K562 (cell line): Measurements from ENCODE around the gene OCIAD1. TPM values are rescaled to one million over a fixed set of nuclear protein-coding genes. Genes with fewer than 3 reads are reported as not detected.
A peak's percentile ranks its signal among the peaks of the same experiment; 100 is the strongest.

Experiments
- ATAC-seq: fragments of 200-7000 bp; cut with Tn5 transposase; 3 replicates; pipeline ENCODE4 v1.9.1; 2020; ENCODE audit warnings: moderate library complexity
- BruUV-seq: library from RNA; stranded (reverse); fragments of 400-500 nt; replicated peaks from 2 replicates; lab custom pipeline; 2021; lab: Mats Ljungman, UMichigan
- CTCF ChIA-PET: fragments of 300-600 bp; formaldehyde crosslinking; extraction: SDS; loops from one replicate; lab custom pipeline; 2021; ENCODE audit warnings: low intra/inter-chr PET ratio; lab: Yijun Ruan, JAX
- POLR2A ChIA-PET: fragments of 300-600, 350-650 bp; sonication (Branson Sonifier 250); formaldehyde crosslinking; extraction: SDS; loops from one replicate; lab custom pipeline; 2021; ENCODE audit warnings: antibody characterized with exemption, inconsistent platforms; lab: Yijun Ruan, JAX
- DNase-seq, 4 experiments: peaks; one replicate each; pipeline versions ENCODE4 v3.0.0 to v3.0.0-alpha.2; 2011 to 2018; ENCODE audit warnings: low spot score in 3 of 4, mixed read lengths in 3 of 4; ENCODE audit errors: extremely low read depth in 1 of 4
- FAIRE-seq: peaks from 2 replicates; lab custom pipeline; 2011; peaks lifted over from hg19 to GRCh38; lab: Jason Lieb, UNC
- H2AFZ ChIP-seq: 2 replicates; pipeline ENCODE4 v1.6.0; 2011; ENCODE audit warnings: low read depth, low read length, control low read depth, inconsistent platforms
- H3K27ac ChIP-seq: fragments of 200-600 bp; 3 replicates; pipeline ENCODE4 v1.8.0; 2011; ENCODE audit warnings: low read depth, mild to moderate bottlenecking, control low read depth, inconsistent platforms, low read length, moderate library complexity, mixed read lengths; ENCODE audit errors: extremely low read depth
- H3K27me3 ChIP-seq, 2 experiments: fragments of 300-600 bp in 1 of 2; 2 replicates in 1 of 2; 3 replicates in 1 of 2; pipeline versions ENCODE4 v1.6.0 to v1.8.0; 2011; ENCODE audit warnings: inconsistent platforms in 2 of 2, low read length in 2 of 2, mild to moderate bottlenecking in 1 of 2, mixed read lengths in 1 of 2, moderate library complexity in 1 of 2; ENCODE audit not compliant: control insufficient read depth in 2 of 2, insufficient read depth in 2 of 2
- H3K36me3 ChIP-seq: fragments of 300-600 bp; 3 replicates; pipeline ENCODE4 v1.8.0; 2011; ENCODE audit warnings: mild to moderate bottlenecking, low read length, inconsistent platforms; ENCODE audit not compliant: control insufficient read depth, insufficient read depth
- H3K4me1 ChIP-seq, 2 experiments: fragments of 200-600 bp in 1 of 2; replicated peaks in 1 of 2; 2 replicates in 1 of 2; 3 replicates in 1 of 2; pipeline versions ENCODE4 v1.5.1 to v1.8.0; 2011; ENCODE audit warnings: inconsistent platforms in 2 of 2, low read length in 2 of 2, mild to moderate bottlenecking in 1 of 2, mixed read lengths in 1 of 2, moderate library complexity in 1 of 2; ENCODE audit not compliant: control insufficient read depth in 2 of 2, insufficient read depth in 2 of 2
- H3K4me2 ChIP-seq: 2 replicates; pipeline ENCODE4 v1.6.1; 2011; ENCODE audit warnings: low read length, control low read depth, inconsistent platforms, mixed read lengths; ENCODE audit not compliant: insufficient read depth
- H3K4me3 ChIP-seq: fragments of 200-600 bp; sonication (generic), shearing (Covaris generic); 2 replicates; pipeline ENCODE4 v1.5.1; 2016; ENCODE audit warnings: control low read depth, inconsistent platforms
- H3K79me2 ChIP-seq: fragments of 200-600 bp; 3 replicates; pipeline ENCODE4 v1.8.0; 2011; ENCODE audit warnings: low read length, inconsistent platforms; ENCODE audit not compliant: control insufficient read depth, insufficient read depth
- H3K9ac ChIP-seq, 2 experiments: 2 replicates each; pipeline versions ENCODE4 v1.6.0 to v1.6.1; 2011; ENCODE audit warnings: low read depth in 2 of 2, low read length in 2 of 2, control low read depth in 1 of 2, inconsistent platforms in 1 of 2, mild to moderate bottlenecking in 1 of 2, mixed read lengths in 1 of 2; ENCODE audit not compliant: insufficient read depth in 1 of 2
- H3K9me1 ChIP-seq: one replicate; pipeline ENCODE4 v1.6.0; 2011; ENCODE audit warnings: inconsistent platforms, mild to moderate bottlenecking, low read length, moderate library complexity; ENCODE audit not compliant: control insufficient read depth, insufficient read depth
- H3K9me3 ChIP-seq: replicated peaks from 2 replicates; pipeline ENCODE4 v1.5.1; 2011; ENCODE audit warnings: low read depth, low read length, inconsistent platforms; ENCODE audit not compliant: control insufficient read depth, insufficient read depth
- H4K20me1 ChIP-seq: replicated peaks from 2 replicates; pipeline ENCODE4 v1.6.1; 2011; ENCODE audit warnings: low read length, inconsistent platforms, mixed read lengths; ENCODE audit not compliant: control insufficient read depth, insufficient read depth
- CEBPB ChIP-seq: fragments of 450-650 bp; IDR thresholded peaks from 2 replicates; pipeline ENCODE4 v1.6.1; 2016; ENCODE audit warnings: missing genetic modification characterization, missing compliant biosample characterization
- FOXM1 ChIP-seq, 2 experiments: fragments of 450-650 bp in 1 of 2; sonication (generic) in 1 of 2; formaldehyde crosslinking in 1 of 2; IDR thresholded peaks; 2 replicates each; pipeline versions ENCODE4 v1.6.1 to v1.9.0; 2017 to 2022; ENCODE audit warnings: low read depth in 2 of 2, mild to moderate bottlenecking in 2 of 2, missing genetic modification reagents in 1 of 2, moderate library complexity in 1 of 2
- GTF2A2 ChIP-seq: IDR thresholded peaks from 2 replicates; pipeline ENCODE4 v1.6.1; 2016; ENCODE audit warnings: mild to moderate bottlenecking, missing genetic modification characterization, missing compliant biosample characterization
- NR3C1 ChIP-seq: sonication (generic); formaldehyde crosslinking; IDR thresholded peaks from 2 replicates; pipeline ENCODE4 v1.8.1; 2022; ENCODE audit warnings: missing genetic modification reagents
- SMAD2 ChIP-seq: fragments of 150-350 bp; IDR thresholded peaks from 2 replicates; pipeline ENCODE4 v1.6.1; 2014; ENCODE audit warnings: low read depth, mild to moderate bottlenecking, low read length
- WGBS: fragments of 100-300 bp; shearing (Covaris generic); methylation state at CpG from one replicate; pipeline ENCODE4 v1.1.6; 2016; ENCODE audit warnings: low coverage, mixed read lengths; ENCODE audit not compliant: insufficient coverage; ENCODE audit errors: missing lambda C conversion rate; 5-methylcytosine and 5-hydroxymethylcytosine counted together
- in situ Hi-C: fragments of 300-500 bp; cut with MboI; formaldehyde crosslinking; loops from 4 replicates; pipeline ENCODE4 v1.15.0; 2018; ENCODE audit warnings: inconsistent platforms, mixed read lengths
- intact Hi-C: fragments of 100-400 bp; cut with micrococcal nuclease; formaldehyde crosslinking; loops from 2 replicates; pipeline ENCODE4 v1.14.2; 2022
- polyA plus RNA-seq, 8 experiments: library from polyadenylated mRNA; depleted of rRNA in 4 of 8; stranded (reverse) in 5 of 8; unstranded in 3 of 8; fragments of >200 nt; fragmentation: Nextera tagmentation in 2 of 8; fragmentation: Illumina TruSeq in 1 of 8; extraction: Ambion mirVana in 2 of 8; extraction: Trizol in 1 of 8; gene quantifications; 2 replicates each; pipeline versions ENCODE4 v1.2.1 to v1.2.3, GENCODE V29; 2011 to 2014; ENCODE audit warnings: inconsistent platforms in 1 of 8, missing spikeins in 1 of 8
- total RNA-seq, 7 experiments: library from RNA; depleted of rRNA in 6 of 7; stranded (reverse); fragments of >200 nt in 6 of 7; fragmentation: Illumina TruSeq in 2 of 7; extraction: Trizol in 2 of 7; gene quantifications; 2 replicates each; pipeline versions ENCODE4 v1.2.1 to v1.2.3, GENCODE V29; 2011 to 2021; ENCODE audit warnings: low replicate concordance in 1 of 7

OCIAD1 gene
- total and polyA plus RNA-seq, 9 of the 15 experiments (the other 6 are each of a cell fraction or from before 2014, with no cell fraction given) = 99.0 to 358 (median 196) TPM

DNA sequence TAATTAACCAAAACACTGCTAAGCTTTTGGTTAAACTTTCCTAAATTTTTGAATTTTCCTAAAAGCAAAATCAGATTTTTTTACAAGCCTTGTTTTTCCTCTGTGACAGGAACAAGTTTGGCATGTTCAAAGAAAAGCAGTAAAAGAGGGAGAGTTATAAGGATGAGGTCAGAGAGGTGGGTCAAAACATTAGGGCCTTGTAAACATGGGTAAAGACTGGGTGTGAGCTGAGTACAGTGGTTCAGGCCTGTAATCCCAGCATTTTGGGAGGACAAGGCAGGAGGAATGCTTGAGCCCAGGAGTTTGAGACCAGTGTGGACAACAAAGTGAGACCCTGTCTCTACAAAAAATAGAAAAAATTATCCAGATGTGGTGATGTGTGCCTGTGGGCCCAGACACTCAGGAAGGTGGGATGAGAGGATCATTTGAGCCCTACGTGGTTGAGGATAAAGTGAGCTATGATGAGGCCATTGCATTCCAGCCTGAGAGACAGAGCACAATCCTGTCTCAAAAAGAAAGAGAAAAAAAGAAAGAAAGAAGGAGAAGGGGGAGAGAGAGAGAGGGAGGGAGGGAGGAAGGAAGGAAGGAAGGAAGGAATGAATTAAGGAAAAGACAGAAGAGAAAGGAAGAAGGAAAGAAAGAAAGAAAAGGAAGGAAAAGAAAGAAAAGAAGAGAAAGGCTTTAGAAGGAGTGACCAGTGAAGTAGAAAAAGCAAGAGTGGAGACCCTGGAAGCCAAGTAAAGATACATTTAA lies 33.8 kb upstream of the OCIAD1 start (continued):
- no peak for TF ChIP-seq NR3C1 (CRISPR knock-in tag)

DNA sequence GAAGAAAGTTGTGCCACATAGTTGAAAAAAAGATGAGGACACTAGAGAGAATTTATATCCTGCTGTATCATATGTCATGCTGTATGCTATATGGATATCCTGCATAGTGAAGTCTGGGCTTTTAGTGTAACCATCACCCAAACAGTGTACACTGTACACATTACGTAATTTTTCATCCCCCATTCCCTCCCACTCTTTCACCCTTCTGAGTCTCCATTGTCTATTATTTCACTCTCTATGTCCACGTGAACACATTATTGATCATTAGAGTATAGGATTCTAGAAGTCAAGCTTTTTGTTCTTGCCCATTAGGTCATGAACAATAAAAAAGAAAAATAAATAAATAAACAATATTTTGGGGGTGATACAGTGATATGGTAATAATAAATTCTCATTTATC lies 32.8 kb upstream of the OCIAD1 start:
- Histone ChIP-seq H3K4me2 (no peak overlapping the region), H2AFZ (no peak overlapping the region), H3K79me2 (no peaks in the 10 kb centered on the region), H3K27me3 (no peaks in the 10 kb centered on the region), H3K27ac (no peak overlapping the region), H3K36me3 (no peaks in the 10 kb centered on the region), H3K9me1 (no peaks in the 10 kb centered on the region), H3K4me3 (no peak overlapping the region), H3K9me3 (no peaks in the 10 kb centered on the region), H4K20me1 (no peaks in the 10 kb centered on the region), H3K4me1 (no peaks in the 10 kb centered on the region), H3K9ac (no peak overlapping the region)
- no peak for FAIRE-seq
- 45% methylated on average over 2 of the region's 2 CpGs for WGBS
- intact Hi-C loops = no loop called here
- no TSS peak for BruUV-seq
- no peak; the same call in 2 of the 3 replicates for ATAC-seq
- no peak for TF ChIP-seq SMAD2
- peak; percentile 32; the same call in 1 of the 2 replicates for TF ChIP-seq CEBPB
- no peak for TF ChIP-seq FOXM1 (IDR thresholded peaks at IDR 0.05; ENCODE audit: low read depth)
- no peak for TF ChIP-seq FOXM1 (CRISPR knock-in tag; IDR thresholded peaks at IDR 0.05; ENCODE audit: low read depth)
- TF ChIP-seq GTF2A2 (tag) = no peak
- ChIA-PET CTCF (interaction anchor here (0.7 kb wide), 1 partner anchor 175 kb away, joined by 4 read pairs; no protein-coding TSS in a partner anchor), POLR2A (interaction anchor here (0.7 kb wide), 1 partner anchor 146 kb away, joined by 3 read pairs; no protein-coding TSS in a partner anchor)
- no peak for DNase-seq
- in situ Hi-C loops = no loop called here
